ENCODE measurements around the gene RBM20. TPM values are rescaled to one million over a fixed set of nuclear protein-coding genes. Genes with fewer than 3 reads are reported as not detected.

The RBM20 gene
- total RNA-seq, 2 experiments from 2014 or later = not detected

DNA sequence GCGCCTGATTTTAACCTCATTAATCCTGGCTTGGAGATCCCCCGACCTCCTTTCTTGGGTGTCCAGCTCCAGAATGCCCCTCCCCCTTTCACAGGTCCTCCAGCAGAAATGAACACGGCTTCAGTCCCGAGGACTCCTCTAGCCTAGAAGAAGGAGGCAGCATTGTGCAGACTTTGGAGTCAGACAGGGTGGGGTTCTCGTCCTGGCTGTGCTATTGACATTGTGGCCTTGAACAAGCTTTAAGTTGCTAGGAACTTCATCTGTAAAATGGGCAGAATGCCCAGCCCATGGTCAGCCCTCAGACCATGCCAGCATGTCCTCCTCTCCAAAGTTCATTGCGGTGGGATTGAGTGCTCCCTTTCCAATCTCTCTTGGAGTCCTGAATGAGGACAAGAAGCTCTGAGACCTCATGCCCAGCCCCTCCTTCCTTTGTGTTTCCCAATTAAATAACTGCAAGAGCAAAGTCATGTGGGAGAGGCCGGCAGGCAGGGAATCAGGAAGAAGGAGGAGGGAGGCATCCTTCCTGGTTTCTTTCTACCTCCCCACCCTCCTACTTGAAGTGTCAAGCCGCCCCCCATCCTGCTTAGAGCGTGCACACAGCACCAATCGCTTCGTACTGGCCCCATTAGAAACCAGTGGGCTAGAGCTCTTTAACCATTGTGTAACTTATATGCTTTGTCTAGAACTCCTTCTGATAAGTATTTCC, 86.4 kb downstream of the RBM20 start:
- peaks cover 2% of the 10 kb centered on the region for H3K9me3 Mint-ChIP-seq
- ChIA-PET CTCF (interaction anchor here (1.4 kb wide), 1 partner anchor 11 kb away, joined by 3 read pairs; no protein-coding TSS in a partner anchor), POLR2A (no interaction called here)
- H3K27ac Mint-ChIP-seq = no peak overlapping the region
- H3K4me1 Mint-ChIP-seq = peaks cover 17% of the 10 kb centered on the region
- no peaks in the 10 kb centered on the region for H3K36me3 Mint-ChIP-seq (ENCODE audit: low read depth)
- H3K27me3 Mint-ChIP-seq = peaks cover 23% of the 10 kb centered on the region
- no peak overlapping the region for H3K4me3 Mint-ChIP-seq
- DNase-seq = no peak

DNA sequence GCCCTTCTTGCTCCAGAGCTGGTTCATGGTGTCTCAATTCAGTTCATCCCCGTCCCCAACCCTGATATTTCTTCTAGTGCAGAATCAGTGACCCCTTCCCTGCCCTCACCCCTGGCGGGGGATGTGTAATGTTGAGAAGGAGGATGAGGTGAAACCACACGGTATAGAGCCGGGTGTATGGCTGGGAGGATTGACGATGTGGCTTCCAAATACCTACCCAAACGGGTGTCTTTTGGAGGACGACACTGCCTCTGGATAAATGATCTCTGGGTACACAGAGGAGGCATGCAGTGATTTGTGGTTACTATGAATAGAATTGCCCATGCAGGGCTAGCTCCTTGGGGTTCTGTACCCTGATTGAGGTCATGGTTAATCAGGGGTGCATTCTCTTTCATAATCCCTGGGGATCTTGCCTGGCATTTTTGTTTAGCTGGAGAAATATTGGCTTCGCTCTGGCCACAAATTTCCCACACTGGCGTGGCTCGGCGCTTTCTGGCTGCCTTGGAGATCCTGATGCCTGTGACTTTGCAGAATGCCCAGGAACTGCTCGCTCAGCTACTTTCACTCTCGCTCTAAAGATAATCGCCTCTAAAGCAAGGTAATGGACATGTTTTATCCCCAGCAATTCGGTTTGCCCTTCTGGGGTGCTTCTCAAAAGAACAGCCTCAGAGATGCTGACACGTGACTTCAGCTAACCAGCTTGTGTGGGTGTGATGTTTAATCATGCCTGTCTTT, 89.2 kb downstream of the RBM20 start:
- ChIA-PET POLR2A (interaction anchor here (0.6 kb wide), 1 partner anchor 450 kb away, joined by 3 read pairs; no protein-coding TSS in a partner anchor), CTCF (interaction anchor here (0.6 to 0.9 kb wide), 2 partner anchors 12 to 18 kb away, joined by 3 read pairs; no protein-coding TSS in a partner anchor)
- Mint-ChIP-seq H3K4me3 (peak overlapping the region; percentile 37), H3K36me3 (ENCODE audit: low read depth) (no peaks in the 10 kb centered on the region), H3K4me1 (peaks cover 11% of the 10 kb centered on the region), H3K27me3 (peaks cover 26% of the 10 kb centered on the region), H3K9me3 (no peaks in the 10 kb centered on the region), H3K27ac (no peak overlapping the region)
- no peak for DNase-seq

GRCh38 chr10:110735620-110736027, 91.5 kb downstream of the RBM20 start:
- no peaks in the 10 kb centered on the region for H3K9me3 Mint-ChIP-seq
- peaks cover 25% of the 10 kb centered on the region for H3K4me1 Mint-ChIP-seq
- H3K27me3 Mint-ChIP-seq = peaks cover 26% of the 10 kb centered on the region
- no peaks in the 10 kb centered on the region for H3K36me3 Mint-ChIP-seq (ENCODE audit: low read depth)
- no peak overlapping the region for H3K27ac Mint-ChIP-seq
- CTCF ChIA-PET = no interaction called here
- no peak for DNase-seq
- H3K4me3 Mint-ChIP-seq = no peak overlapping the region
- POLR2A ChIA-PET = no interaction called here

DNA sequence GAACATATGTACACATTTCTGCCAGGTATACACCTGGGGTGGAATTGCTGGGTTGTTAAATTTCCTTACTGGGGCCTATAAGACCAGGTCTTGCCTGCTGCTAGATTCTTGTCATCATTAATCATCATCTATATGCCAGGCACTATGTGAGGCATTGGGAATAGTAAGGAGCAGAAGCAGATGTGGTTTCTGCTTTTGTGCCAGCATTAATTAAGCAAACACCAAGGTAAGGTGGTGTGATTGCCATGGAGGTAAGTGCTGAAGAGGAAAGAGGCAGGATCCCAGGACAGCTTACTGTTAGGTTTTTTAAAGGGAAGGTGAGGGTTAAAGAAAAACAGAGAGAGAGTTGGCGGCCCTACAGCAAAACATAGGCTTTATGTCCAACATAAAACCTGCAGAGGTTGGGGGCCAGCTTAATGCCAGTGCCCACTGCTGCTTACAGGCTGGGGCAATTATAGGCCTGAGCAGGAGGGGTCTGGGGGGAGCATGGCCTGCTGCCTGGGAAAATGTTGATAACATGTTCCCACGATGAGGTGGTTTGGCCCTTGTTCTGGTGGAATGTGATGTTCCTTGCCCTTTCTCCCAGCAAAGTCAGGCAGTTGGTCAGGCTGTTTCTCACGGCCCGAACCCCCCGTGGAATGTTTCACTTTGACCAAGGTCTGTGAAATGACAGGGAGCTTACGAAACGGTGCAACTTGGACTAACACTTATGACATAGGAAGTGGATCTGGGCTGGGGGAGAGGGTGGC, 93.9 kb downstream of the RBM20 start:
- Mint-ChIP-seq H3K9me3 (no peaks in the 10 kb centered on the region), H3K4me3 (no peak overlapping the region), H3K27me3 (peaks cover 9% of the 10 kb centered on the region), H3K4me1 (peaks cover 48% of the 10 kb centered on the region), H3K36me3 (ENCODE audit: low read depth) (no peaks in the 10 kb centered on the region), H3K27ac (no peak overlapping the region)
- ChIA-PET CTCF (interaction anchor here (0.8 to 1.6 kb wide), 3 partner anchors 40 to 156 kb away, joined by 3 to 5 read pairs (median 4); no protein-coding TSS in a partner anchor), POLR2A (no interaction called here)
- DNase-seq = no peak

DNA sequence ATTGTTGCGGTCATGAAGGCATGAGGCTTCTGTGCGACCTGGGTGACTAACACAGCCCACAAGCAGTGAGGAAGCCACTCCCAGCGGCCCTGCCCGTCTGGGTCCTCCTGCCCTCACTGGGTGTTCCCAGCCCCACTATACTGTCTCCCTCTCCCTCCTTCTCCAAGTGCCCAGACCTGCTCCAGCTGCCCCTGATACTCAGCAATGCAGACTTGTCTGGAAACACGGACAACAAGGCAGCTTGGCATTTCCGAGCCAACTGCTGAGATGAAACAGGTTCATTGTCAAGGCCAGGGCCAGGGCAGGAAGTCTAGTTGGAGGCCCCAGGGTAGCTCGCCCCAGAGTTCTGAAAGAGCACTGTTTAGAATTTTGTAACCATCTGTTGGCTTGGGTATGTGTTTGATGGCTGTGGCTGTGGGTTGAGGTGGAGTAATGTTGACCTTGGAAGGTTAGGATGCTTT, 95.7 kb downstream of the RBM20 start:
- Mint-ChIP-seq H3K9me3 (no peaks in the 10 kb centered on the region), H3K36me3 (ENCODE audit: low read depth) (no peaks in the 10 kb centered on the region), H3K27ac (no peak overlapping the region), H3K4me1 (peaks cover 52% of the 10 kb centered on the region), H3K4me3 (no peak overlapping the region), H3K27me3 (peaks cover 3% of the 10 kb centered on the region)
- CTCF ChIA-PET = interaction anchor here (1.3 to 1.6 kb wide), 2 partner anchors 118 to 154 kb away, joined by 3 to 5 read pairs; no protein-coding TSS in a partner anchor
- POLR2A ChIA-PET = no interaction called here
- peak; percentile 24 for DNase-seq

- H3K9me3 Mint-ChIP-seq = no peaks in the 10 kb centered on the region
- no peak for DNase-seq
- ChIA-PET POLR2A (no interaction called here), CTCF (interaction anchor here (0.6 to 2.1 kb wide), 8 partner anchors 13 to 155 kb away, joined by 3 to 8 read pairs (median 3); no protein-coding TSS in a partner anchor)
- H3K27ac Mint-ChIP-seq = peak overlapping the region; percentile 83
- no peaks in the 10 kb centered on the region for H3K36me3 Mint-ChIP-seq (ENCODE audit: low read depth)
- peak overlapping the region; percentile 52 for H3K4me3 Mint-ChIP-seq
- peaks cover 66% of the 10 kb centered on the region for H3K4me1 Mint-ChIP-seq
- no peaks in the 10 kb centered on the region for H3K27me3 Mint-ChIP-seq
These were observed 98.7 kb downstream of the RBM20 start for GRCh38 chr10:110742801-110743200.

- CTCF ChIA-PET = interaction anchor here (0.6 to 2.9 kb wide), 6 partner anchors 12 to 279 kb away, joined by 3 to 9 read pairs (median 3); no protein-coding TSS in a partner anchor
- no peak overlapping the region for H3K4me3 Mint-ChIP-seq
- DNase-seq = no peak
- peaks cover 10% of the 10 kb centered on the region for H3K9me3 Mint-ChIP-seq
- no peak overlapping the region for H3K27ac Mint-ChIP-seq
- peaks cover 69% of the 10 kb centered on the region for H3K4me1 Mint-ChIP-seq
- POLR2A ChIA-PET = no interaction called here
- H3K27me3 Mint-ChIP-seq = no peaks in the 10 kb centered on the region
- H3K36me3 Mint-ChIP-seq (ENCODE audit: low read depth) = peaks cover 10% of the 10 kb centered on the region
These were observed 100.6 kb downstream of the RBM20 start for GRCh38 chr10:110744782-110745181.

GRCh38 chr10:110746254-110746826, 102.2 kb downstream of the RBM20 start:
- Mint-ChIP-seq H3K4me1 (peaks cover 66% of the 10 kb centered on the region), H3K36me3 (ENCODE audit: low read depth) (peaks cover 13% of the 10 kb centered on the region), H3K27me3 (no peaks in the 10 kb centered on the region), H3K27ac (no peak overlapping the region), H3K9me3 (peaks cover 10% of the 10 kb centered on the region), H3K4me3 (no peak overlapping the region)
- peak; percentile 59 for DNase-seq
- ChIA-PET CTCF (interaction anchor here (0.6 to 2.9 kb wide), 8 partner anchors 13 to 419 kb away, joined by 3 to 9 read pairs (median 3); no protein-coding TSS in a partner anchor), POLR2A (interaction anchor here (0.9 kb wide), 1 partner anchor 173 kb away, joined by 3 read pairs; the partner anchor contains the start of gene BBIP1)

GRCh38 chr10:110746969-110747608, 103.0 kb downstream of the RBM20 start:
- H3K4me1 Mint-ChIP-seq = peaks cover 65% of the 10 kb centered on the region
- H3K4me3 Mint-ChIP-seq = no peak overlapping the region
- H3K27ac Mint-ChIP-seq = peak overlapping the region; percentile 77
- H3K9me3 Mint-ChIP-seq = peaks cover 10% of the 10 kb centered on the region
- H3K36me3 Mint-ChIP-seq (ENCODE audit: low read depth) = peaks cover 13% of the 10 kb centered on the region
- no peak for DNase-seq
- POLR2A ChIA-PET = interaction anchor here (0.9 kb wide), 1 partner anchor 172 kb away, joined by 3 read pairs; the partner anchor contains the start of gene BBIP1
- no peaks in the 10 kb centered on the region for H3K27me3 Mint-ChIP-seq
- CTCF ChIA-PET = interaction anchor here (0.6 to 2.9 kb wide), 6 partner anchors 80 to 419 kb away, joined by 3 to 9 read pairs (median 3); no protein-coding TSS in a partner anchor

DNA sequence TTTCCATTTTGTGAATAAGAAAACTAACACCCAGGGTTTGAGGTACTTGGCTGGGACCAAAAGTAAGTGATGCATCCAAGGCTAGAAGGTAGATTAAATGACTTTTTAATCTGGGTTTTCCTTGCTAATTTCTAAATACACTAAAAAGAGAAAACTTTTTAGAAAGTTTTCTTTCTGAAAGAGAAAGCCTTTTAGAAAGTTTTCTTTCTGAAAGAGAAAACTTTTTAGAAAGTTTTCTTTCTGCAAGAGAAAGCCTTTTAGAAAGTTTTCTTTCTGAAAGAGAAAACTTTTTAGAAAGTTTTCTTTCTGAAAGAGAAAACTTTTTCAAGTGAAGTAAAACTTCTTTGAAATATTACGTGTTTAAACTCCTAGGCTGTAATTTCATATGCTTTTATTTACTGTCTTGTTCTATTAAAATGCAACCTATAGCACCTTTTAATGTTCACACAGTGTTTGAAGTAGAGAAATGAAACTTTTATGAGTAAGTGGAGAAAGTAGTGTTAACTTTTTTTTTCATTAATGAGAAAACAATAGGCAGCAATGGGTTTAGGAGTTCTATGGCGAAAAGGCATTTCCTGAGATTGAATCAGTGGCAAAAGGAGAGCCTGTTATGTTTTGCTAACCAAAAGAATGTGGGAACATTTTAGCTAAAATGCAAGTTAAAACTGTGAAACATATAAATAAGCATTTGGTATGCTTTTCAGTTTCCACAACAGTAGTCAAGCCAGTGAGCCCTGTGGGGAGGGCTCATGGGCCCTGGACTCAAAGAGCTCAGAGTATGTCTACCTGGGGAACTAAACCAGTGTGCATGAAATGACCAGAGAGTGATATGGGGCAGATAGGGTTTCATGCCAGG, 103.7 kb downstream of the RBM20 start:
- POLR2A ChIA-PET = no interaction called here
- Mint-ChIP-seq H3K36me3 (ENCODE audit: low read depth) (peaks cover 13% of the 10 kb centered on the region), H3K27ac (peak overlapping the region; percentile 85), H3K9me3 (peaks cover 10% of the 10 kb centered on the region), H3K4me1 (peaks cover 60% of the 10 kb centered on the region), H3K4me3 (no peak overlapping the region), H3K27me3 (no peaks in the 10 kb centered on the region)
- no peak for DNase-seq
- CTCF ChIA-PET = no interaction called here

GRCh38 chr10:110748970-110749369, 104.8 kb downstream of the RBM20 start:
- H3K9me3 Mint-ChIP-seq = peaks cover 10% of the 10 kb centered on the region
- H3K27me3 Mint-ChIP-seq = no peaks in the 10 kb centered on the region
- ChIA-PET CTCF (interaction anchor here (1.6 kb wide), 1 partner anchor 154 kb away, joined by 3 read pairs; no protein-coding TSS in a partner anchor), POLR2A (no interaction called here)
- H3K27ac Mint-ChIP-seq = no peak overlapping the region
- peaks cover 13% of the 10 kb centered on the region for H3K36me3 Mint-ChIP-seq (ENCODE audit: low read depth)
- H3K4me3 Mint-ChIP-seq = no peak overlapping the region
- peaks cover 60% of the 10 kb centered on the region for H3K4me1 Mint-ChIP-seq
- DNase-seq = no peak
